HPDE6-E6E7 (cell line): ENCODE results near the gene BIRC5.
"Not testable (repeated sequence)": the region's sequence is repeated elsewhere in the genome, so short reads cannot be mapped to it uniquely, and the experiment has no call there.

ENCODE experiments used
- DNase-seq: peaks from one replicate; pipeline ENCODE4 v3.0.0; 2011; ENCODE audit warnings: missing footprints; ENCODE audit errors: extremely low spot score

The BIRC5 gene

DNA sequence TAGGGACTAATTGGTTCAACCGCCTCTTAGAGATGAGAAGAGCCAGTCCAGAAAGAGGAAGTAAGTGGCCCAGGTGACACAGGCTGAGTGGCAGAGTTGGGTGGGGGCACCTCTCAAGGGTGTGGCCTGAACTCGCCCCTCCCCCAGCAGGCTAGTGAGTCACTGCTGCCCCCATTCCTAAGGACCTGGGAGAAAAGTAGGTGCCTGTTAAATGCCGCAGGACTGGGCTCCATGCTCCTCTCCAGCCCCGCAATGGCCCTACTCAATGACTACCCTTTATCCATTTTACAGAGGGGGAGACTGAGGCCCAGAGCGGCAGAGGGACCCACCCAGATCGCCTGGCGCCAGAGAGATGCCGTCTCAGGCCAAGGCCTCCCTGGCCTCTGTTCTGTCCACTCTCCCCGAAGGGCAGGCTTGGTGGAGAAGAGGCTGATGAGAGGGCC, 25.5 kb downstream of the BIRC5 start:
- no peak for DNase-seq

DNA sequence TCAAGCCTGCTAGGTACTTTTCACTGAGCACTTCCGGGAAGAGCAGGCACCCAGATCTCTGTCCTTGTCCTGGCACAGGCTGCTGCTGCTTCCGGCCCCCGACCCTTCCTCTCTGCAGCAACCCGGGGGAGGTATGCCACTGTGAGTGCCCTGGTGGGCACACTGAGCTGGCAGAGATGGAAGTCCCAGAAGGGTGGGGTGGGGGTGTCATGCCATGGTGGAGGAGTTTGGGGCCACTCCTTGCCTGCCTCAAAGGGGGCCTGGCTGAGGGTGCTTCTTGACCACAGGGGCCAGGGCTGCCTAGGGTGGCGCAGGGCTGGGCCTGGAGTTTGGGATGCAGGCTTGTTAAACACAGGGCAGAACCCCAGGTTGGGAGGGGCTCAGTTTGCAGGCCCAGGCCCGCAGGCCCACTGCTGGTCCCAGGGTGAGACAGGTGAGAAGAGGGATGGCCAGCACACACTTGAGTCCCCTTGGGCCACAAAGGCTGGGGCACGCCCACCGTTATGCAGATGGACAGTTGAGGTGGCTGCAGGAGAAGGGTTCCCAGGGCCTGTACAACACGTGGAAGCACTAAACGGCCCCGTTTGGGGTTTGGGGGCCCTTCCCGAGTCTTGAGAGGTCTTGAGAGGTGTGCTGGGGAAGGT, 26.1 kb downstream of the BIRC5 start:
- DNase-seq = no peak

DNA sequence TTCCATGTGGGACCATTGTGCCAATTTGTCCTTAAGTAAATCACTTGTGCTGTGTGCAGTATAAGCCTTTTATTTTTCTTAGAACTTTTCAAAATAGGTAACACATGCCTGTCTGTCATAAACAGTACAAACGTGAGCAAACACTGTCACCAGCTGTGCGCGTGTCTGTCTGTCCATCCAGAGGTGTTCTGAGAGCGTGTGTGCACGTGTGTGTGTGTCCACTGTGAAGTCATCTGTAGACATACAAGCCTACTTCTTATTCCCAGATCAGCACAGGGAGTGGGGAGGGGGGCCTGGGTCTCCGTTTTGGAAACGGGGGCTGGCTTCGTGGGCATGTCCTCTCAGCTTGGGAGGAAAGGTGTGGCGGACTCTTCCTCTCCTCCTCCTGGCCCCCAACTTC, 26.8 kb downstream of the BIRC5 start:
- DNase-seq = no peak

DNA sequence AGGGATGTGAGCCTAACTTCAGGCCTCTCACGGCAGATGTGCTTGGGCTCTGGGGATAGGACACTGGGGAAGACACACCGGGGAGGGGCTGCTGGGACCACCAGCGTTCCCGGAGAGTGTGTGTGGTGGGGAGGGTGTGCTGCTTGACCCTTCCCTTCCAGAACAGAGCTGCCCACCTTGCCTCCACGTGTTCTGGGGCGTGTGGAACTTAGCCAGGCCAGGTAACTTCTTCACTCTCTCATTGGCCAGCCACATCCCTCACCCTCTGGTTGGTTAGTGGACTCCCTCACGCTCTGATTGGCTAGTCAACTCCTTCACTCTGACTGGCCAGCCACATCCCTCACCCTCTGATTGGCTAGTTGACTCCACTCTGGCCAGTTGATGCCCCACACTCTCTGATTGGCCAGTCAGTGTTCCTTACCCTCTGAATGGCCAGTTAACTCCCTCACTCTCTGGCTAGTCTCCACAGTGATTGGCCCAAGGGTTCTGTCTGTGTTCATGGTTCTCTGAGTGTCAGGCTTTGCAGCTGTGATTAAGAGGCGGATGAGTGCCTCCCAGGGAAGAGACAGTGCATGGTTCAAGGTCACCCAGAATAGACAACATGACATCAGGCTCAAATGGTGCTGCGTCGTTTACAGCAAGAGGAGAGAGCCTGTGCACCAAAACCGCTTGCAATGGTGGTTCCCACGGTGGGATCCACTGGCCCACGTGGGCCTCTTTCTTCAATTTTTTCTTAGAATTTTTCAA, 27.4 kb downstream of the BIRC5 start:
- no peak for DNase-seq

DNA sequence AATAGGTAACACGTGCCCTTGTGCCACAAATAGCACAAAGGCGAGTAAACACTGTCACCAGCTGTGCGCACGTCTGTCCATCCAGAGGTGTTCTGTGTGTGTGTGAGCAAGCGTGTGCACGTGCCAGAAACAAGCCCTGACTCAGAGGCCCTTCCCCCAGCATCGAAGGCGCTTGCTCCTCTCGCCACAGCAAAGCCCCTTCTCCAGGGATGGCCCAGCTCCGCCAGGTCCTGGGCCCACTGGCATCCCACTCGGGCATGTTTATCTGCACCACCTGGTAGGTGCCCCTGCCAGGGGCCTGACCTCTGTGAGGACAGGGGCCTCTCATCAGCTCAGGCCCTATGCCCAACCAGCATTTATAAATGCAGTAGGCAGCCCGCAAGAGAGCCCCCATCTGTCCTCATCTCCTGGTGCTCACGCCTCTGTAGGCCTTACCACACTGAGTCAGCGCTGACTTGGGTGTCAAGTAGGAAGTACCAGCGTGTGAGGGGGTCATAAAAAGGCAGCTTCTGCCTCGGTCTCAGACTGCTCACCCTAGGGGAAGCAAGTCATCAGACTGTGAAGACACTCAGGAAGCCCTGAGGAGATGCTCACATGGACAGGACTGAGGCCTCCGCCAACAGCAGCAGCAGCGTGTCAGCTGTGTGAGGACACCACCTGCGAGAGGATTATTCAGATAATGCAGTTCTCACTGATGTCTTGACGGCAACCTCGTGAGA, 28.1 kb downstream of the BIRC5 start:
- no peak for DNase-seq

DNA sequence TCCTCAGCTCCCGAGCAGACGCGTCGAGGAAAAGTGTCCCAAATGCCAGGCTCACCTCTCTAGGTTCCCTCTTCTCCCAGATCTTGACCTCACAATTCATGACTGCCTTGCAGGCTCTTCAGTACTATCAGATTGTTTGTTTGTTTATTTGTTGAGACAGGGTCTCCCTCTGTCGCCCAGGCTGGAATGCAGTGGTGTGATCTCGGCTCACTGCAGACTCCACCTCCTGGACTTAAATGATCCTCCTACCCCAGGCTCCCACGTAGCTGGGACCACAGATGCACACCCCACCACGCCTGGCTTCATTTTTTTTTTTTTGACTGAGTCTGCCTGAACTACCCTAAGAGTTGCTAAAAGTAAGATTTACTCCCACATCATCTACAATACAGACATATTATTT, 33.3 kb downstream of the BIRC5 start:
- no peak for DNase-seq

DNA sequence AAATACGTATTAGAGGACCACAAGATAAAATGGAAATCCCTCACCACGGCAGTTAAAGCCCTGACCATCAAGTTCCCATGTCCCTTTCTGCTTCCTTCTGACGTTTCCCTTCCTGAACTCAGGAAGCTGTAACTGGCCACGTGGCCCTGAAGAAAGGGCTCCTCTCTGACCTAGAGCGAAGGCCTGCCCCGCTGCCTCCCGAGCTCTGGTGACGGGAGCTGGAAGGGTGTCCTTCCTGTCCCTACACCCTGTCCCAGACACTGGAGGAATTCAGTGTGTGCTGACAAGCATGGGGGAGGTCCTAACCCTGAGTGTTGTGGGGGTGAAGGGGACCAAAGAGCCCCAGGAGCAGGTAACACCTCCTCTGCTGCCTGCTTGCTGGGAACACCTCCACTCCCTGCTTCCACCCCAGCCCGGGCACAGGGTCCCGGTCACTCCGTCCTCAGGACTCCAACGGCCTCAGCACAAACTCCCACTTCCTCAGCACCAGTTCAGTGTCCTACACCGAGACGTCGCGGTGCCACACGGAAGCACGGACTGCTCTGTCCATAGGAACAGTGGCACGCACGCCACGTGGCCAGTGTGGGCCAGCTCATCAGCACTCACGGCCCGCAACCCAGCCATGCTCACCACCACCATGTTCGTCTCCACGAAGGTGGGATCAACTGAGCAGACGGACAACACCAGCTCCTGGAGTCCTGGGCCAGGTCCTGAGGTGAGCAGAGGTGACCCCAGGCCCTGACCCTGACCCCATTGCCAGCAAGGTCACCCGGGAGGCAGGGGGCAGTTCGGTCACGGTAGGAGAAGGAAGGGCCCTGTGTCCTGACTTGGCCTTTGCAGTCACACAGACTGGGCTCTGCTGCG, 34.2 kb downstream of the BIRC5 start:
- DNase-seq = no peak

DNA sequence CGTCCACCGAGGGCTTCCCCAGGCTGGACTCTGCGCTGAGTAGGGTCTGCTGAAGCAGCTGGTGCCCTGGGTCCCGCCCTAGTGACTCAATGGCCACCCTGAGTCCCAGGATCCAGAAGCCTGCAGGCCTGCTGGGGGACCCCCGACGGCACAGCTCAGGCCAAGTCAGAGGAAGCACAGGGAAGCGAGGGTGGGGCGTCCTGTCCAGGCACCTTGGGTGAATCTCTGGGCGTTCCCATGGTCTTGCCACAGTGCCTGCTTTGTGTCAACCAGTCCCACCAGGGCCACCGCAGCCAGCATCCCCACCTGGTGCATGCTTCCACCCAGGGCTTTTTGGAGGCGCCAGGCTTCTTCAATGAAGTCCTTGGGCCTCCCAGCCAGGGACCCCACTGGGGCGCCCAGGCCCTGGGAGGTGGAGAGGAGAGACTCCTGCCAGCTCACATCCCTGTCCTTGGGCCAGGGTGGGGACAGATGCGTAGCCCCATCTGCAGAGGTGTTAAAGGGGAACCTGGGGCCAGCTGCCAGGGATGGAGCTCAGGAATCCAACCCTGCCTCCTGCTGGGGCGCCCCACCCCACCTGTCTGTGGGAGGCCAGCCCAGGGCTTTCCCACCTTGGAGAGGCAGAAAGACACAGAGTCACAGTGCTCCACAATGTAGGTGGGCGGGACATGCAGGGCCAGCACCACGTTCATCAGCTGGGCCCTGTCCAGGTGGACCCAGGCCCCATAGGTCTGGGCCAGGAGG, 35.2 kb downstream of the BIRC5 start:
- no peak for DNase-seq

DNA sequence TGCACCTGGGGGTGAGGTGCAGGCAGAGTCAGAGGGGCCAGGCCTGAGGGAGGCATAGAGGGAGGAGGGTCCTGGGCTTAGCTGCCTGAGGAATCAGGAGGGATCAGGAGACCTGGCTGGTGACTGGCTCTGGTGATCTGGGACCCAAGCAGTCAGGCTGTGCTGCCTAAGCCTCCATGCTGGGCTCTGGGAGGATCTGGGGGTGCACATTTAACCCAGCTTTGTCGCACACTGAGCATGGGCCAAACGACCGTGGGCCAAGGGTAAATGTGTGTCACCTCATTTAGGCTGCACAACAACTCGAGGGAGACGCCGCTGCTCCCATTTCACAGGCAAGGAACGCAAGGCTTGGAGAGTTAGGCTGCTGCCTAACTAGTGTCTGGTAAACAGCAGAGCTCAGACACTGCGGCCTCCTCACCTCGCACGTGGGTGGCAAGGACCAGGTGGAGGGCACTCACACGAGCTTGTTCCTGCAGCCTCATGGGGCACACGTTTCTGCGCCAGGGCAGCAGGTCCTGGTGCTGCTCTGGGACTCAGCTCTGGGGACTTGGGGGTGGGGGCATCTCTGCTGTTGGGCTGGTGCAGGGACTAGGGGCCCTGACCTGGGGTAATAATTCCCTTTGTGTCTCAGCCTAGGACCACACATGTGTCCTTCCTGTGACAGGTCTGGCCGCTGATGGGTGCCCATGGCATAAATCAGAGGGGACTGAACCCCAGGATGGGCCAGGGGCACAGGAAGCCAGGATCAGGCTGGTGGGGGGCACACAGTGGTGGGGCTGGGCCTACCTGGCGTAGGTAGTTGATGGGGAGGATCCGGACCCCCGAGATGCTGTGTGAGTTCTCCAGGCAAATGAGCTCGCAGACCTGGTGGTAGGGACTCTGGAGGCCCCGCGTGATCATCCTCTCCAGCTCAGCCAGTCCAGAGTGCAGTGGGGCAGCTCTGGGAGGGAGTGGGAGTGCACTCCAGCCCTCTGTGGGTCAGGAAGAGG, 36.1 kb downstream of the BIRC5 start:
- no peak for DNase-seq

DNA sequence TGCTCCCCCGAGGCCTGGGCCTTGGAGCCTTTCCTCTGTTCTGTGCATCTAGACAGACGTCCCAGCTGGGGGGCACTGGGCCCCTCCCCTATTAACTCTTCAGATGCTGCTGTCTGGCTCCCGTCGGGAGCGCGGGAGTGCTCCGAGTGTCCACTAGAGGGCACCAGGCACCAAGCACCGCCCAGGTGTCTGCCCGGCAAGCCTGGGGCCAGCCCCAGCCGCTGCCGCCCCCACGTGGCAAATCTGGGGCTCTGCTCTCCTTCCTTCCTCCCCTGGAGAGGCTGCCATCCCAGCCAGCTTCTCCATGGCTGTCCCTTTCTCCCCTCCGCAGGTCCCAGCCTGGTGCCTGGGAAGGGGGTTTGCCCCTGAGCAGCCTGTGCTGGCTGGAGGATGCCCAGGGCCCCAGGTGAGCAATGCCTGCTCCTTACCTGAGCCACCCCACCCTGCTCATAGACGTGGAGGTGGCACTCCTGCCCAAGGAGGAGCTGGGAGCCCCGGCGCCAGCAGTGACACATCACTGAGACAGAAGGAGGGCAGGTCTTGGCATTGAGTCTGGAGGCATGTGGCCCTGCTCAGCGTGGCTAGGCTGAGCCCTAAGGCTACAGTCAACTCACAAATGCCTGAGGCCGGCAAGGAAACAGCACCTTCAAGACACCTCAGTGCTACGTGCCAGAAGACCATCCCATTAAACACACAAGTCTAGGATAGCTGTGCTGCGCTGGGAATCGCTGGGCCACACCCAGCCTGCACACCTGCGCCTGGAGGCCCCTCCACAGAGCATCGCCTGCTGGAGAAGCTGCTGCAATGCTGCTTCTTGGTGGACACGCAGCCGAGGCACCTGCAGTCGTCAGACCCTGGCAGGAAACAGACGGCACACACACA, 37.1 kb downstream of the BIRC5 start:
- DNase-seq = peak; percentile 94

DNA sequence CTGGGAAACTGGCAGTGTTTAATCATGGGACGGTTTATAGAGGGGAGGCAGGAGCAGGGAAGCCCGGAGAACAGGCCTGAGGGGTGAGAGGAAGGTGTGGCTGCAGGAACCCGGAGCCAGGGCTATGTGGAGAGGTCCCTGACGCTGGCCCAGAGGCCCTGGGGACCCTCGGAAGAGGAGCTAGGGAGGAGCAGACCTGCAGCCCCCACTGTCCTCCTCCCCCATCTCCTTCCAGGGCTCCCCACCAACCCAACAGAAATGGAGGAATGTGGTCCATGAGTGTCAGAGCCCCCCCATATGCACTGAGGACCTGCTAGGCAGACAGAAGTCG, 37.7 kb downstream of the BIRC5 start:
- DNase-seq = no peak

DNA sequence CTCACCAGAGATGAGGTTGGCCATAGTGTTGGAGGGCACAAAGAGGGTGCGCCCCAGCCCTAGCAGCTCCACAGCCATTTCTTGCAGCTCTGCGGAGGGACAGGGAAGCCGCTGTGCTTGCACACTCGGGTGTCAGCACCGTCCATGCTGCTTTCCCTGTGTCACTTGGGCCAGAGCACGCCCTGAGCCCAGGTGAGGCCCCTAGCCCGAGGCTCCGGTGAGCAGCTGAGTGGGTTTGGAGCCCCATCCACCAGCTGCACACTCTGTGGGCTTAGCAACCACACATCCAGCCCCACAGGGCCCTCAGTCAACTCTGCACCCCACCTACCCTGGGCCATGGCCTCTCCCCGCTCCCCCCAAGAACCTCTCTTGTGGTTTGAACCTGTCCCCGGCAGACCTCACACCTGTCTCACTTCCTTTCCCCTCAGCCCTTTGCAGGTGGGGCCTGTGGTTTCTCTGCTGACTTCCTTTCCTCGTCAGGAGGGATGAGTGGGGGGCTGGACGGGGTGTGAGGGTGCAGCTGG, 38.1 kb downstream of the BIRC5 start:
- DNase-seq = no peak

DNA sequence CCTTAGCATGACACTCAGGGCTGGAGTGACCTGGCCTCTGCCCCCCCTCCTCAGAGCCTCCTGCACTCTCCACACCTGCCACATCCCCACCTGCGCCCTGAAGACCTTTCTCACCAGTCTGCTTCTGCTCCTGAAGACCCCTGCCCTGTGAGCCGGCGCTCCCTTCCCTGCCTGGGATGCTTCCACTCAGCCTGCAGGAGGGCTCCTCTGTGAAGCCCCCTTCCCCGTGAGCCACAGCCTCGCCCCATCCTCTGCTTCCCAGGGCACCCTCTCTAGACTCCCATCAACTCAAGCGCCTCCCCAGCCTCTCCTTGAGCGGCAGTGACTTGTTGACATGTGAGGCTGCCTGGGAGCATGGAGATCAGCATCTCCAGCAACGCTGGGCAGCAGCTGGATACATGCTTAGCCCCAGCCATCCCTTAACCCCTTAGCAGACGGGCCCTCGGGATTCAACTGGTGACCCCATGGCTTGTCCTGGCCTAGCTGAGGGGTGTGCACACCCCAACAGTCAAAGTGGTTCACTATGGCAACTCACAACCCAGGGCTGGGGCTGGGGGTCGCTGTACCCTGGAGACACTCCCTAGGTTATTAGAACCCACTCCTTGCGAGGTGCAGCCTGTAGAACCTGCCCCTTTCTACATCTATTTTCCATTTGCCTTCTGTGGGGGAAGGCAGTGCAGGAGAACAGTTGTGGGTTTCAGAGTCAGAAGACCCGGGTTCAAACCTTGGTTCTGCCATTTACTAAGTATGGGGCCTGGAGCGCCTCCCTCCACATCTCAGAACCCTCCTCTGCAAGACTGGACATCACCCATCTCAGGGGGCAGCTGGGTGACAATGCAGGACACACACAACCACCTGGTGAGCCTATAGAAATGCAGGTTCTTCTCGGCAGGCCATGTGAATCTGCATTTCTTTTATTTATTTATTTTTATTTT, 38.9 kb downstream of the BIRC5 start:
- DNase-seq = no peak

DNA sequence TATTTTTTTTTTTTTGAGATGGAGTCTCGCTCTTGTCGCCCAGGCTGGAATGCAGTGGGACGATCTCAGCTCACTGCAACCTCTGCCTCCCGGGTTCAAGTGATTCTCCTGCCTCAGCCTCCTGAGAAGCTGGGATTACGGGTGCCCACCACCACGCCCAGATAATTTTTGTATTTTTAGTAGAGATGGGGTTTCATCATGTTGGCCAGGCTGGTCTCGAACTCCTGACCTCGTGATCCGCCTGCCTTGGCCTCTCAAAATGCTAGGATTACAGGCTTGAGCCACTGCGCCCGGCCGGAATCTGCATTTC, 39.5 kb downstream of the BIRC5 start:
- not testable (repeated sequence) for DNase-seq

DNA sequence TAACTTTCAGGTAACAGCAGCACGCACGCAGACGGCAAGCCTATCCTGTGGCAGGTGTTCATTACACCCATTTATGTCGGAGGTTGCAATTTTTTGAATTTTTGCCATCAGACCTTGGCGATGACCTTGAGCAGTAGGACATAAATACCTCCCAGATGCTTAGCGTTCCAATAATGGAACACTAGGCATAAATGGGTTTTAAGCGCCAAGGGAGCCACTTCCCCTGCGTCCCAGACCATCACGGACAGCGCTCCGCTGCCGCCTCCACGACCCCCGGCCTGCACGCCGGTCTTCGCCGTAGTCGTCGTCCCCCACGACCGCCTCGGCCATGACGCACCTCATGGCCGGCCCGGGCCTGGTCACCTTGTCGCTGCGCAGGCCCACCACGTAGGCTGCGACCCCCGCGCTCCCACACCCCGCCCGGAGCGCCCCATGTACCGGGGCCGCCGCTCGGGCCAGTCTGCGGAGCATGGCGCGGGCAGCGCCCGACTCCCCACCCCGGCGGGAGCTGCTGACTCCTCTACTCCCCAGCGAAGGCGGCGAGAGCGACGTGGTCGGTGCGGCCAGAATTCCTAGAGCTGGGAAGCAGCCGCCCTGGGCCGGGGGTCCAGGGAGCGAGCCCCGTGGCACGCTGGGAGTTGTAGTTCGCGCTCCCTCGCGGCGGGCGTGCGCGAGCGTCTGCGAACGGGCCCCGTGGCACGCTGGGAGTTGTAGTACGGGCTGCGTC, 40.1 kb downstream of the BIRC5 start:
- DNase-seq = peak; percentile 70

DNA sequence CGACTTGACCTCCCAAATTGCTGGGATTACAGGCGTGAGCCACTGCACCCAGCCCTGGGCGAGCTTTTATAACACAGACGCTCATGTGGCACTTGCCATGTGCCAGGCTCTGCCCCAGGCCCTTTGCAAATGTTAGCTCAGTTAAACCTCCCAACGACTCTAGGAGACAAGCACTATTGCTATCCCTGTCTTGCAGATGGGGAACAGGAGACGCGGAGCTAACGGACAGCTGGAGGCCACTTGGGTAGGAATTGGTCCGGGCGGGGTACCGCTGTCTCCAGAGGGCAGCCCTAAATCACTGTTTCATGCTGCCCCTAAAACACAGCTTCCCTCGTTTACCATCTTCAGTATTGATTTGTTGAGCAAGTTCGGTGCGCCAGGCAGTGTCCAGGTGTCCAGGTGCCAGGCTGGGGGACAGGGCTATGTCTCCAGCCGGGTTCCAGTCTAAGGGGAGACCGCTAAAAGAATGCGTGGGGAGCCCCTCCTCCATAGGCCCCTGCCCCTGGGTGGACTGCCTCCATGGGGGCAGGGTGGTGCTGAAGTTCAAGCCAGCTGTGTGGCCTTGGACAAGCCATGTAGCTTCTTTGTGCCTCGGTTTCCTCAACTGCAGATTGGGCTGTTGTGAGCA, 41.1 kb downstream of the BIRC5 start:
- no peak for DNase-seq
